A549 (cell line): ENCODE measurements around the gene RHBDD3. TPM values are rescaled to one million over a fixed set of nuclear protein-coding genes. Genes with fewer than 3 reads are reported as not detected.

Source experiments
- ATAC-seq, 2 experiments: fragments of 200-7000 bp in 1 of 2; fragments of >200 bp in 1 of 2; cut with Nextera tagmentation in 1 of 2; cut with Tn5 transposase in 1 of 2; 3 replicates each; pipeline versions ENCODE4 v1.8.0 to v1.9.1; 2018 to 2020; ENCODE audit warnings: mild to moderate bottlenecking in 1 of 2, moderate library complexity in 1 of 2
- CTCF ChIA-PET: fragments of 300-600 bp; sonication (Branson Sonifier 250); formaldehyde crosslinking; extraction: SDS; loops from one replicate; lab custom pipeline; 2021; ENCODE audit warnings: antibody characterized with exemption, inconsistent platforms; lab: Yijun Ruan, JAX
- POLR2A ChIA-PET: fragments of 350-600 bp; formaldehyde crosslinking; extraction: SDS; loops from one replicate; lab custom pipeline; 2021; ENCODE audit warnings: antibody characterized with exemption, inconsistent platforms; lab: Yijun Ruan, JAX
- DNase-seq, 2 experiments: peaks; one replicate each; pipeline versions ENCODE4 v3.0.0 to v3.0.0-alpha.2; 2011 to 2016; ENCODE audit warnings: low read depth in 1 of 2, low spot score in 1 of 2
- FAIRE-seq: peaks from 2 replicates; lab custom pipeline; 2011; peaks lifted over from hg19 to GRCh38; lab: Jason Lieb, UNC
- H3K27ac ChIP-seq, 2 experiments: fragments of >200 bp; sonication (Bioruptor Twin); formaldehyde crosslinking; 3 replicates each; pipeline ENCODE4 v1.5.1; 2016 to 2017
- H3K4me1 ChIP-seq: fragments of >200 bp; sonication (Bioruptor Twin); formaldehyde crosslinking; 3 replicates; pipeline ENCODE4 v1.6.1; 2016
- H3K4me2 ChIP-seq: fragments of >200 bp; sonication (Bioruptor Twin); formaldehyde crosslinking; 3 replicates; pipeline ENCODE4 v1.6.1; 2016
- H3K4me3 ChIP-seq: fragments of >200 bp; sonication (Bioruptor Twin); formaldehyde crosslinking; 3 replicates; pipeline ENCODE4 v1.5.1; 2016
- H3K9me3 ChIP-seq: fragments of >200 bp; sonication (Bioruptor Twin); formaldehyde crosslinking; 3 replicates; pipeline ENCODE4 v1.6.1; 2016
- BHLHE40 ChIP-seq: IDR thresholded peaks from 2 replicates; pipeline ENCODE4 v1.6.1; 2012; ENCODE audit warnings: low read depth, low read length, inconsistent platforms
- CEBPB ChIP-seq, 2 experiments: fragments of >200 bp in 1 of 2; sonication (Bioruptor Twin) in 1 of 2; formaldehyde crosslinking in 1 of 2; IDR thresholded peaks; 2 replicates each; pipeline ENCODE4 v1.6.1; 2012 to 2016
- CHD2 ChIP-seq: fragments of 150-350 bp; IDR thresholded peaks from 2 replicates; pipeline ENCODE4 v1.6.1; 2014; ENCODE audit warnings: low read length; ENCODE audit not compliant: partially characterized antibody
- EHMT2 ChIP-seq: fragments of 200-600 bp; sonication (generic); IDR thresholded peaks from 2 replicates; pipeline ENCODE4 v1.6.1; 2016; ENCODE audit warnings: antibody characterized with exemption, low read depth, mild to moderate bottlenecking, moderate library complexity
- FOSB ChIP-seq: fragments of 250-450 bp; sonication (Bioruptor Pico); IDR thresholded peaks from 2 replicates; pipeline ENCODE4 v1.5.0; 2020; ENCODE audit warnings: mild to moderate bottlenecking, moderate library complexity
- FOXS1 ChIP-seq: fragments of 250-450 bp; sonication (Bioruptor Pico); IDR thresholded peaks from 2 replicates; pipeline ENCODE4 v1.5.0; 2020; ENCODE audit warnings: mild to moderate bottlenecking, moderate library complexity
- GATA3 ChIP-seq: IDR thresholded peaks from 2 replicates; pipeline ENCODE4 v1.6.1; 2012; ENCODE audit warnings: borderline replicate concordance
- HOXA7 ChIP-seq: fragments of 250-450 bp; sonication (Bioruptor Pico); IDR thresholded peaks from 2 replicates; pipeline ENCODE4 v1.5.0; 2020; ENCODE audit warnings: mild to moderate bottlenecking, moderate library complexity
- HOXB13 ChIP-seq: fragments of 250-450 bp; sonication (Bioruptor Pico); IDR thresholded peaks from 2 replicates; pipeline ENCODE4 v1.5.0; 2020; ENCODE audit warnings: low read depth, mild to moderate bottlenecking, moderate library complexity
- KDM5A ChIP-seq: fragments of 200-600 bp; sonication (generic); IDR thresholded peaks from 2 replicates; pipeline ENCODE4 v1.6.1; 2016; ENCODE audit warnings: antibody characterized with exemption, mild to moderate bottlenecking
- MAFK ChIP-seq: fragments of 450-650 bp; IDR thresholded peaks from 2 replicates; pipeline ENCODE4 v1.6.1; 2014; ENCODE audit not compliant: partially characterized antibody
- NPAS2 ChIP-seq: fragments of 250-450 bp; sonication (Bioruptor Pico); IDR thresholded peaks from 2 replicates; pipeline ENCODE4 v1.8.0; 2022; ENCODE audit warnings: mild to moderate bottlenecking, moderate library complexity, borderline replicate concordance
- RAD21 ChIP-seq, 2 experiments: fragments of >200 bp in 1 of 2; sonication (Bioruptor Twin) in 1 of 2; formaldehyde crosslinking in 1 of 2; IDR thresholded peaks in 1 of 2; conservative IDR thresholded peaks in 1 of 2; 2 replicates in 1 of 2; 3 replicates in 1 of 2; pipeline ENCODE4 v1.6.1; 2012 to 2018; ENCODE audit warnings: inconsistent platforms in 1 of 2
- RARB ChIP-seq: fragments of 250-450 bp; sonication (Bioruptor Pico); IDR thresholded peaks from 2 replicates; pipeline ENCODE4 v1.8.0; 2021; ENCODE audit warnings: mild to moderate bottlenecking, moderate library complexity
- RFX5 ChIP-seq: fragments of 450-650 bp; IDR thresholded peaks from 2 replicates; pipeline ENCODE4 v1.7.1; 2014; ENCODE audit warnings: antibody characterized with exemption, mild to moderate bottlenecking, moderate library complexity
- SMC3 ChIP-seq: fragments of >200 bp; sonication (Bioruptor Twin); formaldehyde crosslinking; IDR thresholded peaks from 3 replicates; pipeline ENCODE4 v1.6.1; 2018; ENCODE audit warnings: inconsistent platforms
- TP53 ChIP-seq: fragments of 250-450 bp; sonication (Bioruptor Pico); IDR thresholded peaks from 2 replicates; pipeline ENCODE4 v1.5.0; 2021; ENCODE audit warnings: mild to moderate bottlenecking, moderate library complexity
- ZFP36 ChIP-seq: fragments of 450-650 bp; IDR thresholded peaks from 2 replicates; pipeline ENCODE4 v1.6.1; 2014; ENCODE audit warnings: borderline replicate concordance; ENCODE audit not compliant: partially characterized antibody
- WGBS: methylation state at CpG from one replicate; pipeline ENCODE4 v1.1.6; 2017; ENCODE audit errors: missing lambda C conversion rate; 5-methylcytosine and 5-hydroxymethylcytosine counted together
- polyA plus RNA-seq, 4 experiments: library from polyadenylated mRNA; depleted of rRNA in 3 of 4; stranded (reverse); fragments of >200 nt; fragmentation: RNase III in 1 of 4; extraction: RNeasy Plus Mini Kit Qiagen cat#74134 plus additional on column Dnase treatment in 1 of 4; gene quantifications; 2 replicates in 3 of 4; 3 replicates in 1 of 4; pipeline ENCODE4 v1.2.3, GENCODE V29; 2011 to 2017
- TF ChIP-seq, protein P1 (sequence below): IDR thresholded peaks from 2 replicates; pipeline ENCODE4 v1.6.1; 2012
- TF ChIP-seq, protein P2 (sequence below): fragments of >200 bp; sonication (Bioruptor Twin); formaldehyde crosslinking; IDR thresholded peaks from 3 replicates; pipeline ENCODE4 v1.5.1; 2016

The RHBDD3 gene
- polyA plus RNA-seq, 2 of the 4 experiments (the other 2 are of a cell fraction): 10.2 to 20.8 TPM

DNA sequence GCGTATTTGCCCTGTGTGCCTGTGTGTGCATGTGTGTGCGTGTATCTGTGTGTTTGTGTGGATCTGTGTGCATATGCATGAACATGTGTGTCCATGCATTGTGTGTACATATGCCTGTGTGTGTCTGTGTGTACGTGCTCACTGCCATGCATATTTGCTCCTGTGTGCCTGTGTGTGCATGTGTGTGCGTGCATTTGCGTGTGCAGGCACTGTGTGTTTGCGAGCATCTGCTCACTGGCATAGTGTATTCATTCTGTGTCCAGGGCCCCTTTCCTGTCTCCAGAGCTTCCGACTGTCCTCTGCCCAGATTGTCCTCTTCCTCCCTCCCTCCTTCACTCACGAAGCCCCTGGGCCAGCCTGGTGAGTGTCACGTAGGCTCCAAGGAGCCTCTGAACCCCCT, 56.3 kb downstream of the RHBDD3 start:
- 80% methylated on average over 7 of the region's 9 CpGs for WGBS
- no peak for DNase-seq
- CTCF ChIA-PET: no interaction called here
- ATAC-seq: no peak
- no peak for FAIRE-seq
- TF ChIP-seq BHLHE40 (no peak), CEBPB (IDR thresholded peaks at IDR 0.05) (no peak), TP53 (no peak), NPAS2 (CRISPR knock-in tag) (no peak), GATA3 (no peak), HOXB13 (CRISPR knock-in tag) (no peak), MAFK (no peak), RAD21 (conservative IDR thresholded peaks at IDR 0.05 in 1 of 2, IDR thresholded peaks at IDR 0.05 in 1 of 2) (no peak), KDM5A (no peak), RFX5 (no peak)
- TF ChIP-seq, protein P1, sequence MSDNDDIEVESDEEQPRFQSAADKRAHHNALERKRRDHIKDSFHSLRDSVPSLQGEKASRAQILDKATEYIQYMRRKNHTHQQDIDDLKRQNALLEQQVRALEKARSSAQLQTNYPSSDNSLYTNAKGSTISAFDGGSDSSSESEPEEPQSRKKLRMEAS: no peak
- H3K9me3 ChIP-seq: no peaks in the 10 kb centered on the region
- H3K4me3 ChIP-seq: no peak overlapping the region
- H3K4me2 ChIP-seq: no peak overlapping the region
- H3K4me1 ChIP-seq: no peaks in the 10 kb centered on the region
- H3K27ac ChIP-seq: no peak overlapping the region
- POLR2A ChIA-PET: no interaction called here

DNA sequence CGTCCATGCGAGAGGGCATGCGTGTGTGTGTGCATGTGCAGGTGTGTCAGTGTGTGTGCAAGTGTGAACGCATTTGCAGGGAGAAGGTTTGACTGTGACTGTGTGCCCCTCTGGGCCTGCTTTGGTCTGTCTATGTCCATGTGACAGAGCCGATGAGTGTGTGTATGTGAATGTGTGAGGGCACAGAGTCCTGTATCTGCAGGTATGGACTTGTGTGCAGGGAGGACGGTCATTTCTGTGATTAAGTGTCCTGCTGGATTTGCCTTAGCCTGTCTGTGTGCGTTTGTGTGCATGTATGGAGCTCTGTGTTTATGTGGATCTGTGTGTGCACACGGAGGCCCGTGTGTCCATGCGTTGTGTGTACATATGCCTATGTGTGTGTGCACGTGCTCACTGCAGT, 56.7 kb downstream of the RHBDD3 start:
- Histone ChIP-seq H3K27ac (no peak overlapping the region), H3K4me1 (no peaks in the 10 kb centered on the region), H3K4me2 (no peak overlapping the region), H3K4me3 (no peak overlapping the region), H3K9me3 (no peaks in the 10 kb centered on the region)
- FAIRE-seq: no peak
- no peak for DNase-seq
- 71% methylated on average over 8 of the region's 11 CpGs for WGBS
- ATAC-seq: no peak
- TF ChIP-seq TP53 (no peak), SMC3 (no peak), RARB (CRISPR knock-in tag) (no peak), HOXA7 (no peak), ZFP36 (no peak), FOSB (CRISPR knock-in tag) (no peak), FOXS1 (CRISPR knock-in tag) (no peak), CHD2 (no peak), EHMT2 (no peak)
- TF ChIP-seq, protein P2, sequence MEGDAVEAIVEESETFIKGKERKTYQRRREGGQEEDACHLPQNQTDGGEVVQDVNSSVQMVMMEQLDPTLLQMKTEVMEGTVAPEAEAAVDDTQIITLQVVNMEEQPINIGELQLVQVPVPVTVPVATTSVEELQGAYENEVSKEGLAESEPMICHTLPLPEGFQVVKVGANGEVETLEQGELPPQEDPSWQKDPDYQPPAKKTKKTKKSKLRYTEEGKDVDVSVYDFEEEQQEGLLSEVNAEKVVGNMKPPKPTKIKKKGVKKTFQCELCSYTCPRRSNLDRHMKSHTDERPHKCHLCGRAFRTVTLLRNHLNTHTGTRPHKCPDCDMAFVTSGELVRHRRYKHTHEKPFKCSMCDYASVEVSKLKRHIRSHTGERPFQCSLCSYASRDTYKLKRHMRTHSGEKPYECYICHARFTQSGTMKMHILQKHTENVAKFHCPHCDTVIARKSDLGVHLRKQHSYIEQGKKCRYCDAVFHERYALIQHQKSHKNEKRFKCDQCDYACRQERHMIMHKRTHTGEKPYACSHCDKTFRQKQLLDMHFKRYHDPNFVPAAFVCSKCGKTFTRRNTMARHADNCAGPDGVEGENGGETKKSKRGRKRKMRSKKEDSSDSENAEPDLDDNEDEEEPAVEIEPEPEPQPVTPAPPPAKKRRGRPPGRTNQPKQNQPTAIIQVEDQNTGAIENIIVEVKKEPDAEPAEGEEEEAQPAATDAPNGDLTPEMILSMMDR: no peak
- ChIA-PET CTCF (interaction anchor here (0.9 kb wide), 1 partner anchor 12 kb away, joined by 4 read pairs; no protein-coding TSS in a partner anchor), POLR2A (no interaction called here)

Other genes with a start within 250 kb of the RHBDD3 start
- gene C22orf31, start 206.2 kb downstream of the RHBDD3 start, polyA plus RNA-seq (2011; rRNA removed): not detected in 2 replicates
- not detected in 3 replicates for gene C22orf31, start 206.2 kb downstream of the RHBDD3 start, polyA plus RNA-seq (2017; fragmentation: RNase III; extraction: RNeasy Plus Mini Kit Qiagen cat#74134 plus additional on column Dnase treatment)
- 1.7 and 2.4 TPM in 2 replicates for gene KREMEN1, start 194.9 kb downstream of the RHBDD3 start, polyA plus RNA-seq (2011; rRNA removed)
- gene KREMEN1, start 194.9 kb downstream of the RHBDD3 start, polyA plus RNA-seq (2017; fragmentation: RNase III; extraction: RNeasy Plus Mini Kit Qiagen cat#74134 plus additional on column Dnase treatment): 2.5 to 2.7 TPM (median 2.7 TPM) in 3 replicates
- 0.28 and 0.32 TPM in 2 replicates for gene EMID1, start 62.1 kb downstream of the RHBDD3 start, polyA plus RNA-seq (2011; rRNA removed)
- gene EMID1, start 62.1 kb downstream of the RHBDD3 start, polyA plus RNA-seq (2017; fragmentation: RNase III; extraction: RNeasy Plus Mini Kit Qiagen cat#74134 plus additional on column Dnase treatment): 0.28 to 0.53 TPM (median 0.35 TPM) in 3 replicates
- gene EWSR1, start 287 bp upstream of the RHBDD3 start, polyA plus RNA-seq (2011; rRNA removed): 146 and 202 TPM in 2 replicates
- gene EWSR1, start 287 bp upstream of the RHBDD3 start, polyA plus RNA-seq (2017; fragmentation: RNase III; extraction: RNeasy Plus Mini Kit Qiagen cat#74134 plus additional on column Dnase treatment): 266 to 281 TPM (median 272 TPM) in 3 replicates
- 6.5 and 7.6 TPM in 2 replicates for gene GAS2L1, start 38.7 kb upstream of the RHBDD3 start, polyA plus RNA-seq (2011; rRNA removed)
- 14.8 to 17.2 TPM (median 16.5 TPM) in 3 replicates for gene GAS2L1, start 38.7 kb upstream of the RHBDD3 start, polyA plus RNA-seq (2017; fragmentation: RNase III; extraction: RNeasy Plus Mini Kit Qiagen cat#74134 plus additional on column Dnase treatment)
- 0.08 and 0.28 TPM in 2 replicates for gene RASL10A, start 47.7 kb upstream of the RHBDD3 start, polyA plus RNA-seq (2011; rRNA removed)
- gene RASL10A, start 47.7 kb upstream of the RHBDD3 start, polyA plus RNA-seq (2017; fragmentation: RNase III; extraction: RNeasy Plus Mini Kit Qiagen cat#74134 plus additional on column Dnase treatment): 0.22 to 0.36 TPM (median 0.25 TPM) in 3 replicates
- 25.4 and 27.0 TPM in 2 replicates for gene AP1B1, start 120.6 kb upstream of the RHBDD3 start, polyA plus RNA-seq (2011; rRNA removed)
- gene AP1B1, start 120.6 kb upstream of the RHBDD3 start, polyA plus RNA-seq (2017; fragmentation: RNase III; extraction: RNeasy Plus Mini Kit Qiagen cat#74134 plus additional on column Dnase treatment): 22.0 to 22.9 TPM (median 22.5 TPM) in 3 replicates
- gene RFPL1, start 170.6 kb upstream of the RHBDD3 start, polyA plus RNA-seq (2011; rRNA removed): not detected in 2 replicates
- not detected in 3 replicates for gene RFPL1, start 170.6 kb upstream of the RHBDD3 start, polyA plus RNA-seq (2017; fragmentation: RNase III; extraction: RNeasy Plus Mini Kit Qiagen cat#74134 plus additional on column Dnase treatment)
- 0.04 and 0.06 TPM in 2 replicates for gene NEFH, start 212.2 kb upstream of the RHBDD3 start, polyA plus RNA-seq (2011; rRNA removed)
- gene NEFH, start 212.2 kb upstream of the RHBDD3 start, polyA plus RNA-seq (2017; fragmentation: RNase III; extraction: RNeasy Plus Mini Kit Qiagen cat#74134 plus additional on column Dnase treatment): 0.21 to 0.29 TPM (median 0.23 TPM) in 3 replicates